ENCODE data around the gene CTCF. TPM values are rescaled to one million over a fixed set of nuclear protein-coding genes. Genes with fewer than 3 reads are reported as not detected.

Gene CTCF
- total RNA-seq, 3 donors from 2014 or later (not counting 1 experiment from before 2014, with no cell fraction given) = 61.4 to 76.7 (median 63.6) TPM

DNA sequence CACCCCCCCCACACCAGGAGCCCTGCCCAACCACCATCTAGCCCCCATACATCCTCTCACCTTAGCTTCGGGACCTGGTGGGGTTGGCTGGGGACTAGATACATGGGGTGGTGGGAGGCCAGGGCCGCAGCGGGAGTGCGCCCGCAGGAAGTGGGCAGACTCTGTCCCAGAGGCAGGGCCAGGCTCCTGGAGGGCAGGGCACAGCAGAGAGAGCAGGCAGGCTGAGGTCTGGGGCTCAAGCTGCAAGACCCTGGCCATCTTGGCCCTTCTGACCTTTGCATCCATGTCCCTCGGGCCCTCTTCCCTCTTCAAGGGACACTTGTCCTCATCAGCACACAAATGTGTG lies 101.5 kb downstream of the CTCF start:
- H3K36me3 ChIP-seq (ENCODE audit: control insufficient read depth, insufficient read depth, low read length) = no peaks in the 10 kb centered on the region
- H3K27ac ChIP-seq (ENCODE audit: low read length) = no peak overlapping the region
- DNase-seq (no peak), ATAC-seq (no peak)
- peaks cover 48% of the 10 kb centered on the region for H3K4me1 ChIP-seq (ENCODE audit: control insufficient read depth, insufficient read depth, low read length)
- no peaks in the 10 kb centered on the region for H3K9me3 ChIP-seq (ENCODE audit: control insufficient read depth, insufficient read depth, low read length)
- H3K4me1 Mint-ChIP-seq = peaks cover 5 to 40% of the 10 kb centered on the region in 2 donors
- TF ChIP-seq, protein P1, sequence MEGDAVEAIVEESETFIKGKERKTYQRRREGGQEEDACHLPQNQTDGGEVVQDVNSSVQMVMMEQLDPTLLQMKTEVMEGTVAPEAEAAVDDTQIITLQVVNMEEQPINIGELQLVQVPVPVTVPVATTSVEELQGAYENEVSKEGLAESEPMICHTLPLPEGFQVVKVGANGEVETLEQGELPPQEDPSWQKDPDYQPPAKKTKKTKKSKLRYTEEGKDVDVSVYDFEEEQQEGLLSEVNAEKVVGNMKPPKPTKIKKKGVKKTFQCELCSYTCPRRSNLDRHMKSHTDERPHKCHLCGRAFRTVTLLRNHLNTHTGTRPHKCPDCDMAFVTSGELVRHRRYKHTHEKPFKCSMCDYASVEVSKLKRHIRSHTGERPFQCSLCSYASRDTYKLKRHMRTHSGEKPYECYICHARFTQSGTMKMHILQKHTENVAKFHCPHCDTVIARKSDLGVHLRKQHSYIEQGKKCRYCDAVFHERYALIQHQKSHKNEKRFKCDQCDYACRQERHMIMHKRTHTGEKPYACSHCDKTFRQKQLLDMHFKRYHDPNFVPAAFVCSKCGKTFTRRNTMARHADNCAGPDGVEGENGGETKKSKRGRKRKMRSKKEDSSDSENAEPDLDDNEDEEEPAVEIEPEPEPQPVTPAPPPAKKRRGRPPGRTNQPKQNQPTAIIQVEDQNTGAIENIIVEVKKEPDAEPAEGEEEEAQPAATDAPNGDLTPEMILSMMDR (IDR thresholded peaks at IDR 0.05) = no peak
- H3K9me3 Mint-ChIP-seq = no peaks in the 10 kb centered on the region
- intact Hi-C loops (cut with micrococcal nuclease) = no loop called here
- no peaks in the 10 kb centered on the region for H3K27me3 ChIP-seq (ENCODE audit: control insufficient read depth, insufficient read depth, low read length)
- no peaks in the 10 kb centered on the region for H3K27me3 Mint-ChIP-seq (ENCODE audit: low read depth in 2 of 2)
- 96% methylated on average over 6 of the region's 6 CpGs for WGBS (ENCODE audit: insufficient coverage)
- no peak overlapping the region for H3K4me3 Mint-ChIP-seq
- peak overlapping the region in 1 of 2 donors; percentile 75 for H3K27ac Mint-ChIP-seq
- no peak overlapping the region for H3K4me3 ChIP-seq (ENCODE audit: low read length)
- no peaks in the 10 kb centered on the region for H3K36me3 Mint-ChIP-seq

GRCh38 chr16:67664258-67664657 lies 101.9 kb downstream of the CTCF start:
- DNase-seq (no peak), ATAC-seq (no peak)
- Histone ChIP-seq H3K36me3 (ENCODE audit: control insufficient read depth, insufficient read depth, low read length) (no peaks in the 10 kb centered on the region), H3K4me1 (ENCODE audit: control insufficient read depth, insufficient read depth, low read length) (peaks cover 48% of the 10 kb centered on the region), H3K27me3 (ENCODE audit: control insufficient read depth, insufficient read depth, low read length) (no peaks in the 10 kb centered on the region), H3K27ac (ENCODE audit: low read length) (no peak overlapping the region), H3K9me3 (ENCODE audit: control insufficient read depth, insufficient read depth, low read length) (no peaks in the 10 kb centered on the region), H3K4me3 (ENCODE audit: low read length) (no peak overlapping the region)
- H3K27ac Mint-ChIP-seq = peak overlapping the region in 1 of 2 donors; percentile 75
- no peaks in the 10 kb centered on the region for H3K27me3 Mint-ChIP-seq (ENCODE audit: low read depth in 2 of 2)
- H3K36me3 Mint-ChIP-seq = no peaks in the 10 kb centered on the region
- peaks cover 5 to 36% of the 10 kb centered on the region in 2 donors for H3K4me1 Mint-ChIP-seq
- TF ChIP-seq, protein P1 (IDR thresholded peaks at IDR 0.05) = no peak
- 91% methylated on average over 4 of the region's 4 CpGs for WGBS (ENCODE audit: insufficient coverage)
- intact Hi-C loops (cut with micrococcal nuclease) = no loop called here
- H3K4me3 Mint-ChIP-seq = no peak overlapping the region
- H3K9me3 Mint-ChIP-seq = no peaks in the 10 kb centered on the region

DNA sequence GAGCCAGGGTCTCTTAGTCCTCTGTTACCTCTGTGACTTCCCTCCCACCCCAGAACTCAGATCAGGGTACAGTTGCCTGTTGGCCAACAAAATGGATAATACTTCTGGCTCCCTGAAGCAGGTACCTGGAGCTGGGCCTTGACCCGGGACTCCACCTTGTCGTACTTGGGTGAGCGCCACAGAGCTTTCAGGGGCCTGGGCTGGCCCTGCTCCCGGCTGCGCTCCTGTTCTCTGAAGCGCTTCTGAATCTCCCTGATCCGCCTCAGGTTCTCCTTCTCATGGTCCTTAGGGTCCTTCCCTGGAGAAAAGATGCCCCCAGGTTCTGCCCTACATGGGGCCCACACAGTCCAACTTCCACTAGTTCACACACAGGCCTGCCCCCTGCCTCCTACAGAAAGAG lies 102.5 kb downstream of the CTCF start:
- Mint-ChIP-seq H3K4me3 (no peak overlapping the region), H3K9me3 (no peaks in the 10 kb centered on the region), H3K4me1 (peaks cover 5 to 30% of the 10 kb centered on the region in 2 donors), H3K27me3 (ENCODE audit: low read depth in 2 of 2) (no peaks in the 10 kb centered on the region), H3K36me3 (no peaks in the 10 kb centered on the region), H3K27ac (peak overlapping the region in 1 of 2 donors; percentile 75)
- ATAC-seq (no peak), DNase-seq (no peak)
- TF ChIP-seq, protein P1 (IDR thresholded peaks at IDR 0.05) = no peak
- WGBS (ENCODE audit: insufficient coverage) = 96% methylated on average over 7 of the region's 7 CpGs
- H3K27me3 ChIP-seq (ENCODE audit: control insufficient read depth, insufficient read depth, low read length) = no peaks in the 10 kb centered on the region
- no peak overlapping the region for H3K27ac ChIP-seq (ENCODE audit: low read length)
- H3K4me3 ChIP-seq (ENCODE audit: low read length) = no peak overlapping the region
- no peaks in the 10 kb centered on the region for H3K9me3 ChIP-seq (ENCODE audit: control insufficient read depth, insufficient read depth, low read length)
- intact Hi-C loops (cut with micrococcal nuclease) = loop anchor here (5.0 kb wide), 1 partner anchor 142 kb away; the partner anchor contains the start of genes RANBP10 and TSNAXIP1
- H3K36me3 ChIP-seq (ENCODE audit: control insufficient read depth, insufficient read depth, low read length) = no peaks in the 10 kb centered on the region
- H3K4me1 ChIP-seq (ENCODE audit: control insufficient read depth, insufficient read depth, low read length) = peaks cover 43% of the 10 kb centered on the region

DNA sequence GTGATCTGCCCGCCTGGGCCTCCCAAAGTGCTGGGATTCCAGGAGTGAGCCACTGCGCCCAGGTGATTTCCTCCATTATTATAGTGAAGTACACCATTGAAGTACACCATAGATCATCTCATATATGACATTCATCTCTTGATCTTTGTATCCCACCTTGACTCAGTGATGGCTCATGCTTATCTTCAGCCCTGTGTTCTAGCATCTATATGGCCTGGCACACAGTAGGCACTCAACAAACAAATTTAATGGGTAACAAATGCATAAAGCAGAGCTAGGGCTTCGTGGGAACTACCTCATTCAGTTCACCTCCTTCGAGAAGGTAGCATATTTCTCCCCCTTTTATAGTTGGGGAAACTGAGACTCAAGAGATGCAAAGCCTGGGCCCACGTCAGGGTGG lies 103.3 kb downstream of the CTCF start:
- Mint-ChIP-seq H3K27ac (peak overlapping the region in 1 of 2 donors; percentile 75), H3K27me3 (ENCODE audit: low read depth in 2 of 2) (no peaks in the 10 kb centered on the region), H3K9me3 (no peaks in the 10 kb centered on the region), H3K4me3 (peak overlapping the region; percentile 68), H3K36me3 (no peaks in the 10 kb centered on the region), H3K4me1 (peaks cover 5 to 30% of the 10 kb centered on the region in 2 donors)
- DNase-seq (no peak), ATAC-seq (no peak)
- Histone ChIP-seq H3K4me3 (ENCODE audit: low read length) (no peak overlapping the region), H3K27me3 (ENCODE audit: control insufficient read depth, insufficient read depth, low read length) (no peaks in the 10 kb centered on the region), H3K27ac (ENCODE audit: low read length) (no peak overlapping the region), H3K36me3 (ENCODE audit: control insufficient read depth, insufficient read depth, low read length) (no peaks in the 10 kb centered on the region), H3K4me1 (ENCODE audit: control insufficient read depth, insufficient read depth, low read length) (peaks cover 43% of the 10 kb centered on the region), H3K9me3 (ENCODE audit: control insufficient read depth, insufficient read depth, low read length) (no peaks in the 10 kb centered on the region)
- TF ChIP-seq, protein P1 (IDR thresholded peaks at IDR 0.05) = no peak
- intact Hi-C loops (cut with micrococcal nuclease) = loop anchor here (5.0 kb wide), 1 partner anchor 142 kb away; the partner anchor contains the start of genes RANBP10 and TSNAXIP1
- WGBS (ENCODE audit: insufficient coverage) = 77% methylated on average over 5 of the region's 5 CpGs
